Measurements from ENCODE around the gene PLAU.

Gene PLAU

DNA sequence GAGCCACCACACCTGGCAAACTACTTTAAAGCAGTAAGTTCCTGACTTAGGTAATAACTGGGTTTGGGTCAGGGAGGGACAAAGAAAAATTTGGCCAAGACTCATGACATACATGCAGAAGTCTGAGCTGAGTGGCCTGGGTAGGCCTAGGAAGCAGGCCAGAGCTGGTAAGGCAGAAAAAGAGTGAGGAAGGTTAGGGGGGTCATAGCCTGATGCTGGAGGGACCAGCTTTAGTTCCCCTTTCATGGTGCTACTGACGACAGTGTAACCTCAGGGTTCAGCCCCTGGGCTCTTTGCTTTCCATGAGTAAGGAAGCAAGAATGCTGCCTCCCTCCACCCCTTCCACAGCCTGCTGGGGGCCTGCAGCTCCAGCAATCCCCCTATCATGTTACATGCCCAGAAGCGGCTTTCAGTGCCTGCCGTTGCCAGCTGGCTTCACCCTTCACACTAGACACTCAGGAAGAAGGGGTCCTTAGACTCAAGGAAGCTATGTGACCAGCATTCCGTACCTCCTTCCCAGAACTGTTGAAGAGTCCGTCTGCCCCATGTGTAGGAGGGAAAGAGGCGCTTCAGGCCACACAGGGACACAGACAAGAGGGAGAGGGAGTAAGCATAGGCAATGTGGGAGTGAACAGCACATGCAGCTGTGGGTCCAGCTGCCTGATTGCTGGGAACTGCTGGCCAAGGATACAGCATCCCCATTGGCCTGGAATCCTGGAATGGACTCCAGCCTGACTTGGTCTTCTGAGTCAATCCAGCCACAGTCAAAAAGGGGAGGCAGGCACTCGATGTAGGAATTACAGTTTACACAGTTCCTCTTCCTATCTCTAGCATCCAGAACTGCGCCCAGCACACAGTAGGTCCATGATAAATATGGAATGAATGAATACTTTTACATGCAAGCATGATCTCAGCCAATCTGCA lies 4.1 kb upstream of the PLAU start:
- peak overlapping the region; percentile 83 for H3K9ac ChIP-seq (ENCODE audit: low read length)
- no peak overlapping the region for H2AFZ ChIP-seq (ENCODE audit: low read depth, low read length)
- H3K27me3 ChIP-seq (ENCODE audit: control insufficient read depth in 1 of 2, insufficient read depth in 1 of 2, low read length in 2 of 2), result no peaks in the 10 kb centered on the region
- peak overlapping the region in 1 of 2 experiments; percentile 10 for H3K4me3 ChIP-seq (ENCODE audit: insufficient read depth in 1 of 2, low read depth in 1 of 2, low read length in 2 of 2)
- WGBS, result 0% methylated on average over 7 of the region's 8 CpGs
- H2BK12ac ChIP-seq (ENCODE audit: low read length in 2 of 2), result peak overlapping the region; percentile 66 to 78
- H3K36me3 ChIP-seq (ENCODE audit: control insufficient read depth in 1 of 2, insufficient read depth in 2 of 2, low read depth in 1 of 2, low read length in 2 of 2), result peaks cover 0 to under 1% of the 10 kb centered on the region in 2 experiments
- H3K4me1 ChIP-seq (ENCODE audit: control insufficient read depth, insufficient read depth, low read depth, low read length), result peaks cover 27% of the 10 kb centered on the region
- H3K4me2 ChIP-seq (ENCODE audit: low read length, poor library complexity, severe bottlenecking), result no peak overlapping the region
- peak overlapping the region; percentile 71 for H4K91ac ChIP-seq (ENCODE audit: low read length)
- peak overlapping the region; percentile 69 to 99 for H3K4ac ChIP-seq (ENCODE audit: low read depth in 1 of 2, low read length in 2 of 2)
- DNase-seq, result peak; percentile 99
- H4K8ac ChIP-seq (ENCODE audit: low read length), result peak overlapping the region; percentile 81
- peak overlapping the region; percentile 12 for H2BK15ac ChIP-seq (ENCODE audit: low read depth, poor library complexity, severe bottlenecking)
- peak overlapping the region; percentile 87 to 98 for H3K18ac ChIP-seq (ENCODE audit: low read depth in 1 of 2, low read length in 2 of 2)
- no peak overlapping the region for H3K23ac ChIP-seq (ENCODE audit: low read length in 2 of 2)
- peak overlapping the region; percentile 99 for H2AK5ac ChIP-seq (ENCODE audit: low read length, severe bottlenecking)
- peak overlapping the region; percentile 85 for H2BK5ac ChIP-seq (ENCODE audit: low read depth, low read length, poor library complexity, severe bottlenecking)
- H3K9me3 ChIP-seq (ENCODE audit: control insufficient read depth, low read length), result no peaks in the 10 kb centered on the region
- H2BK120ac ChIP-seq (ENCODE audit: low read depth, low read length), result peak overlapping the region; percentile 73
- H3K27ac ChIP-seq (ENCODE audit: low read length, poor library complexity, severe bottlenecking), result peak overlapping the region; percentile 90
- no peaks in the 10 kb centered on the region for H3K79me1 ChIP-seq (replicated peaks; ENCODE audit: low read length, poor library complexity, severe bottlenecking)
- no peak overlapping the region for H3K14ac ChIP-seq (ENCODE audit: low read length in 2 of 2)

DNA sequence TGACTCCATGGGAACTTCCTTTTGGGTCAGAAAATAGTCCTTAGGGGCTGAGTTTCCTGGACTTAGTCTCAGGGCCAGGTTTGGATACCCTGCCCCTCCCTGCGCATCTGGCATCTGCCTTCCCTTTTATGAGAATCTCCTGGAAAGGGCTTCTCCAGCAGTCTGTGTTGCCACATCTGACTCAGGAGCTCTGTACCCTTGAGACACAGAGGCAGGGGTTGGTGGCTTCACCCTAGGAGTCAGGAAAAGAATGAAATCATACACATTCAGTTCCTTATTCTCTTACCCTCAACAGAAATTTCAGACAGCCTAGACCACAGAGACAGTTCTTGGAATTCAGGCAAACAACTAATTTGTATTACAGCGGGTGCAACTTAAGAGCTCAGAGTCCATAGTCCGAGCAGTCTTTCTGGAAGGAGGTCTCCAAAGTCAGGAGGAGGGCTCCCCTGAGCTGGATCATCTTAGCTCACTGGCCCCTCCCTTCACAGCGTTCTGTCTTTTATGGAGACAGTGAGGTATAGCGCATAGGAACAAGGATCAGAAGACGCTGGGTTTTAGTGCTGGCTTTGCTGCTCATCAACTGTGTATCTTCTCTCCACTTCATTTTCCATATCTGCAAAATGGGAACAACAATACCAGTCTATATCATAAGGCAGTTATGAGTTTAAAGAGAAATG lies 3.0 kb upstream of the PLAU start:
- no peak overlapping the region for H2AFZ ChIP-seq (ENCODE audit: low read depth, low read length)
- H3K4me1 ChIP-seq (ENCODE audit: control insufficient read depth, insufficient read depth, low read depth, low read length), result peaks cover 33% of the 10 kb centered on the region
- H3K27me3 ChIP-seq (ENCODE audit: control insufficient read depth in 1 of 2, insufficient read depth in 1 of 2, low read length in 2 of 2), result no peaks in the 10 kb centered on the region
- H2BK15ac ChIP-seq (ENCODE audit: low read depth, poor library complexity, severe bottlenecking), result no peak overlapping the region
- peak overlapping the region; percentile 5 for H2AK5ac ChIP-seq (ENCODE audit: low read length, severe bottlenecking)
- peak overlapping the region; percentile 36 for H4K91ac ChIP-seq (ENCODE audit: low read length)
- no peaks in the 10 kb centered on the region for H3K9me3 ChIP-seq (ENCODE audit: control insufficient read depth, low read length)
- peak; percentile 91 for DNase-seq
- WGBS, result 49% methylated on average over 4 of the region's 6 CpGs
- peak overlapping the region; percentile 79 for H4K8ac ChIP-seq (ENCODE audit: low read length)
- peaks cover 5 to 12% of the 10 kb centered on the region in 2 experiments for H3K36me3 ChIP-seq (ENCODE audit: control insufficient read depth in 1 of 2, insufficient read depth in 2 of 2, low read depth in 1 of 2, low read length in 2 of 2)
- H3K14ac ChIP-seq (ENCODE audit: low read length in 2 of 2), result no peak overlapping the region
- H3K27ac ChIP-seq (ENCODE audit: low read length, poor library complexity, severe bottlenecking), result peak overlapping the region; percentile 90
- H3K4me3 ChIP-seq (ENCODE audit: insufficient read depth in 1 of 2, low read depth in 1 of 2, low read length in 2 of 2), result peak overlapping the region in 1 of 2 experiments; percentile 11
- no peak overlapping the region for H3K23ac ChIP-seq (ENCODE audit: low read length in 2 of 2)
- peak overlapping the region; percentile 83 for H3K9ac ChIP-seq (ENCODE audit: low read length)
- no peak overlapping the region for H3K4me2 ChIP-seq (ENCODE audit: low read length, poor library complexity, severe bottlenecking)
- peak overlapping the region; percentile 91 for H2BK120ac ChIP-seq (ENCODE audit: low read depth, low read length)
- H3K4ac ChIP-seq (ENCODE audit: low read depth in 1 of 2, low read length in 2 of 2), result peak overlapping the region; percentile 62 to 99
- no peaks in the 10 kb centered on the region for H3K79me1 ChIP-seq (replicated peaks; ENCODE audit: low read length, poor library complexity, severe bottlenecking)
- peak overlapping the region; percentile 85 for H2BK5ac ChIP-seq (ENCODE audit: low read depth, low read length, poor library complexity, severe bottlenecking)
- H3K18ac ChIP-seq (ENCODE audit: low read depth in 1 of 2, low read length in 2 of 2), result peak overlapping the region; percentile 91 to 95
- H2BK12ac ChIP-seq (ENCODE audit: low read length in 2 of 2), result peak overlapping the region; percentile 98 to 99

DNA sequence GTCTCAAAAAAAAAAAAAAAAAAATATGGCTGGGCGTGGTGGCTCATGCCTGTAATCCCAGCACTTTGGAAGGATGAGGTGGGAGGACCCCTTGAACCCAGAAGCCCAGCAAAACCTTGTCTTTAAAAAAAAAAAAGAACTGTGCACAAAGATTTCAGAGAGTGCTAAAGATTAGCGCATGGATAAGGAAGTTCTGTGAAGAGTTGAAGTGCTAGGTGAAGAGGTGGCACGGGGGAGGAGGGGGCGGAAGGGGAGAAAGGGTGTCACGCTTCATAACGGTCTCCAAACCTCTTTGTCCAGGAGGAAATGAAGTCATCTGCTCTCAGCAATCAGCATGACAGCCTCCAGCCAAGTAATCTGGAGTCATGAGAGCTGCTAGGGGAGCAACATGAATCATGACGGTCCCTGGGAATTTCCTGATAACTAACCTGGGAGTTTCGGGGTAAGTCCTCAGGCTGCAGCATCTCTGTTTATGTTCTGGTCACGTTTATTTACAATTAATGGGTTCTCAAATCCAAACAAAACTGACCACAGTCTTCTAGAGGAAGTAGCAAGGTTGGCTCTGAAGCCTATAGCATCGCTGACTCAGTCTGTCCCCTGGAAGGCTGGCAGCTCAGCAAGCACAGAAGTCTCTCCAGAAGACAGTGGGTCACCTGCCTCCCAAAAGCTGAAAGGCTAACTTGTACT lies 1.9 kb upstream of the PLAU start:
- Histone ChIP-seq H3K4me2 (ENCODE audit: low read length, poor library complexity, severe bottlenecking) (peak overlapping the region; percentile 20), H4K8ac (ENCODE audit: low read length) (peak overlapping the region; percentile 99), H2AK5ac (ENCODE audit: low read length, severe bottlenecking) (peak overlapping the region; percentile 95), H3K79me1 (replicated peaks; ENCODE audit: low read length, poor library complexity, severe bottlenecking) (no peaks in the 10 kb centered on the region), H3K14ac (ENCODE audit: low read length in 2 of 2) (peak overlapping the region in 1 of 2 experiments; percentile 97), H2BK120ac (ENCODE audit: low read depth, low read length) (peak overlapping the region; percentile 99), H2BK12ac (ENCODE audit: low read length in 2 of 2) (peak overlapping the region; percentile 90 to 99), H4K91ac (ENCODE audit: low read length) (peak overlapping the region; percentile 94), H3K27ac (ENCODE audit: low read length, poor library complexity, severe bottlenecking) (peak overlapping the region; percentile 93), H3K18ac (ENCODE audit: low read depth in 1 of 2, low read length in 2 of 2) (peak overlapping the region; percentile 96), H3K4me1 (ENCODE audit: control insufficient read depth, insufficient read depth, low read depth, low read length) (peaks cover 43% of the 10 kb centered on the region), H3K23ac (ENCODE audit: low read length in 2 of 2) (peak overlapping the region in 1 of 2 experiments; percentile 66), H3K36me3 (ENCODE audit: control insufficient read depth in 1 of 2, insufficient read depth in 2 of 2, low read depth in 1 of 2, low read length in 2 of 2) (peaks cover 16 to 22% of the 10 kb centered on the region in 2 experiments), H3K4ac (ENCODE audit: low read depth in 1 of 2, low read length in 2 of 2) (peak overlapping the region; percentile 89 to 99), H3K9ac (ENCODE audit: low read length) (peak overlapping the region; percentile 89), H2BK5ac (ENCODE audit: low read depth, low read length, poor library complexity, severe bottlenecking) (peak overlapping the region; percentile 71), H2AFZ (ENCODE audit: low read depth, low read length) (no peak overlapping the region), H3K27me3 (ENCODE audit: control insufficient read depth in 1 of 2, insufficient read depth in 1 of 2, low read length in 2 of 2) (no peaks in the 10 kb centered on the region), H3K9me3 (ENCODE audit: control insufficient read depth, low read length) (no peaks in the 10 kb centered on the region), H3K4me3 (ENCODE audit: insufficient read depth in 1 of 2, low read depth in 1 of 2, low read length in 2 of 2) (peak overlapping the region in 1 of 2 experiments; percentile 90), H2BK15ac (ENCODE audit: low read depth, poor library complexity, severe bottlenecking) (peak overlapping the region; percentile 44)
- 0% methylated on average over 9 of the region's 10 CpGs for WGBS
- peak; percentile 100 for DNase-seq
